ENCODE results near the gene TP63. TPM values are rescaled to one million over a fixed set of nuclear protein-coding genes. Genes with fewer than 3 reads are reported as not detected.

TP63 gene
- total and polyA plus RNA-seq, 11 donors: 0.11 to 1.4 (median 0.37) TPM

DNA sequence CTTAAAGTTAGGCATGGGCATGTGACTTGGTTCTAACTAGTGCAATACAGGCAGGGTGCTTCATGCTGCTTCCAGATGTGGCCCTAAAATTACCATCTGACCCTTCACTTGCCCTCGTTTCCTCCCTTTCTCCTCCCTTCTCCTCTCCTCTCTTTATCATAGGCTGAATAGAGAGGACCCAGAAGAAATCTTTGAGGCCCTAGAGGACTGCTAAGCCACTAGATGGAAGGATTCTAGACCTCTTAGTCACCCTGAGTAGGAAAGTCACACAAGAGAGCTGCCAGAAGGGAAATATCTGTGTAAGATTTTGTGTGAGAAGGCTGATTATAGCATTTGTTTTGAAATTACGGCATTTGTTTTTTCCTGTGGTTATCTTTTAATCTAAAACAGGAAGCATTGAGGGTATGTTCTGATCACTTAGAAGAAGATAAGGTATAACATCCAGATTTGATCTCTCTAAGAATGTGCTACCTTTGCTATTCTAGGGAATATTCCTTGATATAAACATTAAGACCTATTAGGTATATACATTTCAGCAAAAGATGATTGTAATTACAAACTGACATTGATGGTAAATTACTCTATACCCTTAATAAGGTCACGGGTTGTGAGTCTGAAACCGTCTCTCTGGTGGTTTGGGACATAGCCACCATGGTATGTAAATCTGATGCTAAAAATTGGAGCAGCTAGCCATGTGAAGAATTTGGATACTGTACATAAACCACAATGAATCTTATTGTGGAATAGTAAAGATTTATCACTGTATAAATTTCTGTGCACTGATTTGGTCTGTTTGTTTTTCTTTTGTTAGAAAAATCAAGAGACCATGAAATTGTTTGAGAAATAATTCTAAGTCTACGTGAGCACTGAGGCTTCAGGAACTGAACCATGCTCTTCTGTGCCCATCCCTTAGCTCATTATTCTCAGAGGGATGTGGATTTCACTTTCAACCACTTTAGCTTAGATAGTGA, 84.1 kb downstream of the TP63 start:
- peak in 1 of 4 donors; percentile 53 for ATAC-seq

GRCh38 chr3:189718215-189718614, 87.0 kb downstream of the TP63 start:
- no peaks in the 10 kb centered on the region for H3K36me3 ChIP-seq
- no peaks in the 10 kb centered on the region for H3K27me3 ChIP-seq
- ATAC-seq (no peak), DNase-seq (no peak)
- H3K9me3 ChIP-seq: no peaks in the 10 kb centered on the region
- intact Hi-C loops (cut with DNase I): no loop called here
- TF ChIP-seq, protein P1, sequence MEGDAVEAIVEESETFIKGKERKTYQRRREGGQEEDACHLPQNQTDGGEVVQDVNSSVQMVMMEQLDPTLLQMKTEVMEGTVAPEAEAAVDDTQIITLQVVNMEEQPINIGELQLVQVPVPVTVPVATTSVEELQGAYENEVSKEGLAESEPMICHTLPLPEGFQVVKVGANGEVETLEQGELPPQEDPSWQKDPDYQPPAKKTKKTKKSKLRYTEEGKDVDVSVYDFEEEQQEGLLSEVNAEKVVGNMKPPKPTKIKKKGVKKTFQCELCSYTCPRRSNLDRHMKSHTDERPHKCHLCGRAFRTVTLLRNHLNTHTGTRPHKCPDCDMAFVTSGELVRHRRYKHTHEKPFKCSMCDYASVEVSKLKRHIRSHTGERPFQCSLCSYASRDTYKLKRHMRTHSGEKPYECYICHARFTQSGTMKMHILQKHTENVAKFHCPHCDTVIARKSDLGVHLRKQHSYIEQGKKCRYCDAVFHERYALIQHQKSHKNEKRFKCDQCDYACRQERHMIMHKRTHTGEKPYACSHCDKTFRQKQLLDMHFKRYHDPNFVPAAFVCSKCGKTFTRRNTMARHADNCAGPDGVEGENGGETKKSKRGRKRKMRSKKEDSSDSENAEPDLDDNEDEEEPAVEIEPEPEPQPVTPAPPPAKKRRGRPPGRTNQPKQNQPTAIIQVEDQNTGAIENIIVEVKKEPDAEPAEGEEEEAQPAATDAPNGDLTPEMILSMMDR (IDR thresholded peaks at IDR 0.05): no peak
- no peak for TF ChIP-seq POLR2A (IDR thresholded peaks at IDR 0.05)
- WGBS, 4 donors: 75 to 87% (median 79%) methylated on average over 4 of the region's 4 CpGs
- no peak overlapping the region for H3K27ac ChIP-seq
- no peak overlapping the region for H3K4me3 ChIP-seq
- peaks cover 0 to 8% (median 0%) of the 10 kb centered on the region in 12 donors for H3K4me1 ChIP-seq

More for the DNA sequence above, 84.1 kb downstream of the TP63 start:
- H3K4me3 ChIP-seq: no peak overlapping the region
- H3K27ac ChIP-seq: no peak overlapping the region
- intact Hi-C loops (cut with DNase I): no loop called here
- no peak for TF ChIP-seq POLR2A (IDR thresholded peaks at IDR 0.05)
- TF ChIP-seq, protein P1 (IDR thresholded peaks at IDR 0.05): no peak
- no peaks in the 10 kb centered on the region for H3K27me3 ChIP-seq
- no peak for DNase-seq
- H3K4me1 ChIP-seq: peaks cover 0 to 11% (median 8%) of the 10 kb centered on the region in 12 donors
- H3K9me3 ChIP-seq: no peaks in the 10 kb centered on the region
- no peaks in the 10 kb centered on the region for H3K36me3 ChIP-seq
- WGBS, 4 donors: 60 to 71% (median 63%) methylated on average over 5 of the region's 5 CpGs

DNA sequence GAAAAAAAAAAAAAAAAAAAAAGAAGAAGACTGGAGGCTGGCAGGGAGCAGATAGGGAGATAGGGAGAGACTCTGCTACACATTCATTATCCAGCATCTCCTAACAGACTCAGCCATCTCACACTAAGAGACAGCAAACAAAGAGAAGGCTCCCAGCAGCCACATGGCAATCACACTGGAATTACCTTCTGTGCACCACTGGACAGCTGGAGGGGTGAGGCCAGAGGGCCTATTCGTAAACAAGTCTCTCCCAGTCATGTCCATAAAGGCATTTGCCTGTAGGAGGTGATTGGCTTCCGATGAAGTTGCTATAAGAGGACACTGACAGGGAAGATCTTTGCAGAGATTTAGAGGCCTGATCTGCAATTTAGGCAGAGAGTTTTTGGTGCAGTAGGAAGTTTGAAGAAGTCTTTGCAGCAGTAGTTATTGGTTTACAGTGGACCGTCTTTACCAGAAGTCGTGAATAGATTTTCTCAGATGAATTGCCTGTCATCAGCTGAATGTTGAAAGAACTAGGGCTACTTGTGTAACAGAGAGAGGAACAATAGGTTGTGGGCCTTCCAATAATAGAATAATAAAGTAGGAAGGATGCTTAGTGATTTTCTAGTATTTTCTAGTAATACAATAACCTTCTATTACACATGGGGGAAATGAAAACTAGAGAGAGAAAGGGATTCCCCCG, 89.7 kb downstream of the TP63 start:
- intact Hi-C loops (cut with DNase I): no loop called here
- TF ChIP-seq, protein P1 (IDR thresholded peaks at IDR 0.05): no peak
- TF ChIP-seq POLR2A (IDR thresholded peaks at IDR 0.05): no peak
- Histone ChIP-seq H3K27ac (no peak overlapping the region), H3K4me3 (no peak overlapping the region), H3K27me3 (no peaks in the 10 kb centered on the region), H3K36me3 (no peaks in the 10 kb centered on the region), H3K9me3 (no peaks in the 10 kb centered on the region), H3K4me1 (no peaks in the 10 kb centered on the region)
- DNase-seq (no peak), ATAC-seq (no peak)
- 86 to 92% (median 88%) methylated on average over 5 of the region's 5 CpGs for WGBS, 4 donors
